Eye (tissue), 1 donor: ENCODE measurements around the gene PLXNB1.

Source experiments
- DNase-seq: peaks from one replicate; pipeline ENCODE4 v3.0.0-alpha.2; 2015

Gene PLXNB1

GRCh38 chr3:48432411-48433371 is 2.8 kb upstream of the PLXNB1 start:
- peak; percentile 35 for DNase-seq

DNA sequence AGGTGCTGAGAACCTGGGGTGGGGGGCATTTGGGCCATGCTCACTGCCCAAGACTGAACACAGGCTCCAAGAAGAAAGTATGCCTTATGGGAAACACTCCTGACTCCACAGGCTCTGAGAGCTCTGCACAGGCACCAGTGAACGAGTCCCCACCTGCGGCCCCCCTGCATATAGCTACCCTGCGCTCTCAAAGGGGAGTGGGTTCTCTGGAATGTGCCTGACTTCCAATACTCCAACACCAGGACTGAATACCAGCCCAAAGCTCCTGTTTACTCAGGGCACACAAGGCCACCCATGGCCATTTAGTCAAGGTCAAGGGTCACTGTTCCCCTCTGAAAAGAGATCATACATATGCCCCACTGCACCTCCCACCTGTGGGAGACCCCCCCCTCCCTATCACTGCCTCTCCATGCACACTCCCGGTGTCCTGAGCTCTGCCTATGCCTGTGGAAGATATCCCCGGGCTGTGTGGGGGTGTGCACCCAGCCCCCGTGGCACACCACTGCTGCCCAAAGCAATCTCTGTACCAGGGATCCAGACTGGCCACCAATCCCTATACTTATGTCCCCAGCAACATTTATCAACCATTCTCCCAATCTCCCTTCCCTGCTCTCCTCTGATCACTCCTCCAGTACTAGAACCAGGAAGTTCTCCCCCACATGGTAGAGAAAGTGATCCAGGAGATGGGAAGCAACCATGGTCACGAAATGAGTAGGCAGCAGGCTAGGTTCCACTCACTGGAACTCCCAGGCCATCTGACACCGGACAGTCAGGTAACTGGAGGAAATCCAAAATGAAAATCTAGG is 1.5 kb upstream of the PLXNB1 start:
- DNase-seq = no peak

DNA sequence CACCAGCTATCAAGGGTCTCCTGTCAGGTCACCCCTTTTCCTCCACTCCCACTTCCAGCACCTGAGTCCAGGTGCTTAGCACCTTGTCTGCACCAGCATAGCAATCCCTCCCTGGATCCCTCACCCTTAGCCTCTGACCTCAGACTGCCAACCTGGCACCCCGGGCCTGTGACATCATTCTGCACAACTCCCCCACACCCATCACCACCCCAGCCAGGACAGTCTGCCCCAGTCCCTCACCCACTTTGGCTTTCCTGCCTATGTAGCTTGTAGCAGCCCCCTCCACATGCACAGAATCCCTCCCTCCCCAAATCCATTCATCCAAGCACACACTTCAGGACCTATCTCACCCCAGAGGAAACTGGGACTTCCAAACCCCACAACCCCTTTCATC is 819 bp upstream of the PLXNB1 start:
- no peak for DNase-seq

GRCh38 chr3:48429317-48429959 is 448 bp downstream of the PLXNB1 start:
- DNase-seq = peak; percentile 79

DNA sequence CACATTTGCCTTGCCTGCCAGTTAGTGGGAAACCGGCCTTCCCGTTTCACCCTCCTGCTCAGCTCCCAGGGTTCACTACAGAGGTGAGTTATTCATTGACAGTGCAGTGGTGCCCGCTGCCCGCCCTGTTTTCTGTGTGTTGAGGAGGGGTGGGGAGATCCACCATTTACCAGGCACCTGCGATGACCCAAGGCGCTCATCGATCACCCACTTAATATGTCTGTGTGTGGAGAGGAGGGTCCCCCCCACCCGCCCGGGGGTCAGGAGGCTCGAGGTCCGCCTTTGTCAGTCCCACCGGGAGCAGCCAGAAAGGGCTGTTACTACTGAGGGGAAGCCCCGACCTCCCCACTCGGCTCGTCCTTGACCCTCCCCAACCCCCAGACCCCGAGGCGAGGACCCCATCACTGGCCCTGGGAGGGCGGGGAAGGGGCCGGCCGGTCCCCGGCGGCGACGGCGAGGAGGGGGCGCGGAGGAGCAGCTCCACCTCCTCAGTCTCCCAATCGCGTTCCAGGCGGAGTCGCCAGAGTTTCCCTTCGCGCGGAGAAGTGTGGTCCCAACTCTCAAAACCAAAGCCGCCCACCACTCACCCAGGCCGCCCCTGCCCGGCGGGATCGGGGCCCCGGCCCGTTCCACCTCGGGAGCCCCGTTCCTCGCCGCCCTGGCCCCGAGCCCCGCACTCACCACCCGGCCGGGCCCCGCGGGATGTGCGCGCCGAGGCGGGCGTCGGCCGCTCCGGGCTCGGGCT is 1.1 kb downstream of the PLXNB1 start:
- peak; percentile 87 for DNase-seq

- peak; percentile 62 for DNase-seq
These were observed 1.8 kb downstream of the PLXNB1 start for GRCh38 chr3:48428088-48428571.

DNA sequence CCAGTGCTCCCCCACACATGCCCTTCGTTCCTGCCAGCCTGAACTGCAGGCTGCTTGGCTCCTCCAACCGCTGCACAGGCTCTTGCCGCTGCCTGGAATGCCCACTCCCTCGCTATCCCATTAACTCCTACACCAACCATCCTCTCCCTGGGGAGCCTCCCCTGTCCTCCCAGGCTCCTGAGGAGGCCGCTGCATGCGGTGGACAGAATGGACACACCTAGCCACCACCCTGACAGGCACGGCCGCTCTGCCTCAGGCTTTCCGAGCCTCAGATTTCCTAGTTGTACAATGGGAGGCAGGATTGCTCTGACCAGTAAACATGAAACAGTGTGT is 2.3 kb downstream of the PLXNB1 start:
- DNase-seq = peak; percentile 24

DNA sequence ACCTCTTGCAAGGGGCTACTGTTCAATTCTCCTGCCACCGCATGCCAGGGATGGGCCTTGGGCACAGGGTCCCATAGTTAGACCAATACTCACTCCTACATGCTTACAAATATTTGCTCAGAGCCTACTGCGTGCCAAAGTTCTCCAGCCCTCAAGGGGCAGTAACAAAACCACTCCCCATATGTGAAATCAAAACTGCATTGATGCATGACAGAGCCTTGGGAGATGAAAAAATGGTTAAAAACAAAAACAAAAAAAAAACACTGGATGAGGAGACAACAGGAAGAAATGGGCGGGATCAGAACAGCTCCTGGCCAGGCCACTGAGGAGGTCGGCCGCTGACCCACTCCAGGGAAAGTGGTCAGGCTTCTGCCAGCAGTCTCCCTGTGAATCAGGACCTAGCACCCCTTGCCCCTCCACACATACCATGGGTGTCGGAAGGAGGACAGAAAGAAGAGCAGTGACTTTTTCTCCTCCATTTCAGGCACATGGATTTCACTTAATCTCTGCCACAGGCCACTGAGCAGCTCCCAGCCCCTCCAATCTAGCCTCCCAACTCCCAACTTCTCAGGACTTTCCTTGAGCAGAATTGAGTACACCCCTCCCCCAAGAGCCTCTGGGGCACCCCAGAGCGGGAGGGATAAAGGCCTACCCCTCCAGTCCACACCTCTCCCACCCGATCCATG is 2.8 kb downstream of the PLXNB1 start:
- no peak for DNase-seq

DNA sequence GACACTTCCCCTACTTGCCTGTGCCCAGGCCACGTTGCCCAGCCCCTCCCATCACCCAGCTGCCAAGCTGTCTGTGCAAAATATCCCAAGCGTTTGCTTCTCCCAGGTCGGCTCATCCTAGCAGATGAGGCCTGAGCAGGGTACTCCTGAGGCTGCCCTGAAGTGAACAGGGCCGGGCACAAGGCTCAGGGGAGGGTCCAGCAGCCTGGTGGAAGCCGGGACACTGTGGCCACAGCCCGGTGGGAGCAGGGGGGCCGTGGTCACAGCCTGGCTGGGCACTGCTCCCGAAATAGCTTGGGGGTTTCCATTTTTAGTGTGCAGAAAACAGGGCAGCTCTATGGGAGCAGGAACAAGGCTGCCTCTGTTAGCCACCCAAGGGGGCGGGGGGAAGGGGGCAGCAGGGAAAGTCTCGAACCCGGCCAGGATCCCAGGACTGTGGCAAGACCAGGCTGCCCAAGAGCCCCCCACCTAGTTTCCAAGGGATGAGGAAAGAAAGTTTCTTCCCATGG is 3.4 kb downstream of the PLXNB1 start:
- DNase-seq = peak; percentile 16

GRCh38 chr3:48425281-48425812 is 4.5 kb downstream of the PLXNB1 start:
- peak; percentile 67 for DNase-seq

- DNase-seq = no peak
These were observed 5.8 kb downstream of the PLXNB1 start for GRCh38 chr3:48423883-48424695.

DNA sequence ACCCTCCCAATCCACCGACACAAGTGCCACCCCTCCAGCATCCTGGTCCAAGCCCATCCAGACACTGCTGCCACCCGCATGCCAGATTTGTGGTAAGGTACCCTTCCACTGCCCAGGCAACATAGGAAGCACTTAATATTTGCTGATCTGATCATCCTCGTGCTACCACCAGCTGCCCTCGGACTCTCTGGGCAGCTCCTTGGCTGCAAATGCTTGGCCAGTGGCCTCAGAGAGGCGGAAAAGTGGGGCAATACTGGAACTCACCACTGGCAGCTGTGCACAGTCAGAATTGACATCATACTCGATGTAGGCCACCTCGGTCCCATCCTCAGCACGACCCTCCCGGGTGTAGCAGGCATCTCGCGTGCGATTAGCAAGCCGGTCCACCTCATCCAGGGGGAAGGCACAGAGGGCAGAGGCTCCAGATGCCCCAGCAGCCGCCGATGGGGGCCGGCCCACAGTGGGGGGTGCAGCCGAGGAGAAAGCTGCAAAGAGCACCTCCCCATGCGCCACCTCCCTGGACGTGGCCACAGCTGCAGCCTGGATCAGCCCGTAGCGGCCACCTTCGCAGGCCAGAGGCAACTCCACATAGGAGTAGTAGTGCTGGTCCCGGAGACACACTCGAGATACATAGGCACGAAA is 6.5 kb downstream of the PLXNB1 start:
- DNase-seq = no peak

GRCh38 chr3:48422681-48423080 is 7.2 kb downstream of the PLXNB1 start:
- no peak for DNase-seq

- no peak for DNase-seq
These were observed 7.6 kb downstream of the PLXNB1 start for GRCh38 chr3:48422272-48422671.

GRCh38 chr3:48420561-48420960 is 9.3 kb downstream of the PLXNB1 start:
- no peak for DNase-seq

GRCh38 chr3:48419597-48419996 is 10.3 kb downstream of the PLXNB1 start:
- no peak for DNase-seq

GRCh38 chr3:48419149-48419548 is 10.7 kb downstream of the PLXNB1 start:
- no peak for DNase-seq

GRCh38 chr3:48418651-48419050 is 11.2 kb downstream of the PLXNB1 start:
- no peak for DNase-seq

GRCh38 chr3:48418140-48418539 is 11.7 kb downstream of the PLXNB1 start:
- no peak for DNase-seq

DNA sequence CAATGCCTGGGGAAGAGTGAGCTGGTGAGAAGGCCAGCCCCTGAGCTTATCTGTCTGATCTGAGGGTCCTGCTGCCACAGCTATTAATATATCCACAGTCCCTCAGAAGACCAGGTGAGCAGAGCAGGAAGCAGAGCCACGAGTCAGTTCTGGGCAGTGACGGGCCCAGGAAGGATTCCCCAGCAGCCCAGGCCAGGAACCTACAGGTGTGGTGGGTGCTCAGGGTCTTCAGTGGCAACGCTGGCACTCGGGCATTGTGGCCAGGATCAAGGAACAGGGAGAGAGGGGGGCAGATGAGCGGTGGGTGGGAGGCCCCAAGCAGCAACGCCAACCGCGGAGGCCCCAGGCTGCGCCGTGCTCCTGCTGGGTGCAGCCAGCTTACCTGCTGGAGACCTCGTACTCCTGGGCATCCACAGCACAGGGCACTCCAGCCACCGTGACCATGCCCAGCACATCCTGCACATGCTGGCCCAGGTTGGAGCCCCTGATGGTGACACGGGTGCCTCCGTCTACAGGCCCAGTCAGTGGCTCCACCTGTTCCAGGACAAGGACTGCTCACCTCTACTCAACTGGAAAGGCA is 12.3 kb downstream of the PLXNB1 start:
- no peak for DNase-seq
